Ishikawa (cell line): ENCODE measurements around the gene TBC1D8.

Source experiments
- CEBPB ChIP-seq: IDR thresholded peaks from 2 replicates; pipeline ENCODE4 v1.6.1; 2012
- REST ChIP-seq: IDR thresholded peaks from 2 replicates; pipeline ENCODE4 v1.6.1; 2012; ENCODE audit warnings: low read depth, mild to moderate bottlenecking

GRCh38 chr2:101007415-101008345 is 143.5 kb downstream of the TBC1D8 start:
- TF ChIP-seq REST = no peak
- TF ChIP-seq CEBPB = no peak
